ENCODE measurements around the gene CELA2B.
"Not testable (repeated sequence)": the region's sequence is repeated elsewhere in the genome, so short reads cannot be mapped to it uniquely, and the experiment has no call there.

- TF ChIP-seq, protein P1, sequence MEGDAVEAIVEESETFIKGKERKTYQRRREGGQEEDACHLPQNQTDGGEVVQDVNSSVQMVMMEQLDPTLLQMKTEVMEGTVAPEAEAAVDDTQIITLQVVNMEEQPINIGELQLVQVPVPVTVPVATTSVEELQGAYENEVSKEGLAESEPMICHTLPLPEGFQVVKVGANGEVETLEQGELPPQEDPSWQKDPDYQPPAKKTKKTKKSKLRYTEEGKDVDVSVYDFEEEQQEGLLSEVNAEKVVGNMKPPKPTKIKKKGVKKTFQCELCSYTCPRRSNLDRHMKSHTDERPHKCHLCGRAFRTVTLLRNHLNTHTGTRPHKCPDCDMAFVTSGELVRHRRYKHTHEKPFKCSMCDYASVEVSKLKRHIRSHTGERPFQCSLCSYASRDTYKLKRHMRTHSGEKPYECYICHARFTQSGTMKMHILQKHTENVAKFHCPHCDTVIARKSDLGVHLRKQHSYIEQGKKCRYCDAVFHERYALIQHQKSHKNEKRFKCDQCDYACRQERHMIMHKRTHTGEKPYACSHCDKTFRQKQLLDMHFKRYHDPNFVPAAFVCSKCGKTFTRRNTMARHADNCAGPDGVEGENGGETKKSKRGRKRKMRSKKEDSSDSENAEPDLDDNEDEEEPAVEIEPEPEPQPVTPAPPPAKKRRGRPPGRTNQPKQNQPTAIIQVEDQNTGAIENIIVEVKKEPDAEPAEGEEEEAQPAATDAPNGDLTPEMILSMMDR (IDR thresholded peaks at IDR 0.05) = not testable (repeated sequence)
- TF ChIP-seq POLR2AphosphoS5, POLR2A (IDR thresholded peaks at IDR 0.05): not testable (repeated sequence)
These were observed 8.5 kb downstream of the CELA2B start for GRCh38 chr1:15484443-15484842.
